Liver (tissue), 9 donors: Measurements from ENCODE around the gene OTOA. TPM values are rescaled to one million over a fixed set of nuclear protein-coding genes. Genes with fewer than 3 reads are reported as not detected.

Experiments
- DNase-seq: peaks from one replicate; pipeline ENCODE4 v3.0.0-alpha.2; 2017; ENCODE audit warnings: low spot score
- H3K27ac ChIP-seq, 2 donors: one replicate each; pipeline ENCODE4 v1.7.0; 2013; ENCODE audit warnings: inconsistent platforms in 2 of 2, low read length in 2 of 2, control low read depth in 1 of 2, low read depth in 1 of 2, mild to moderate bottlenecking in 1 of 2
- H3K27me3 ChIP-seq, 4 donors: one replicate each; pipeline versions ENCODE4 v1.6.1 to v1.7.0; 2013; ENCODE audit warnings: low read length in 3 of 4, inconsistent platforms in 1 of 4, mild to moderate bottlenecking in 1 of 4, moderate library complexity in 1 of 4; ENCODE audit not compliant: control insufficient read depth in 4 of 4, insufficient read depth in 4 of 4
- H3K36me3 ChIP-seq, 4 donors: one replicate each; pipeline versions ENCODE4 v1.6.1 to v1.7.0; 2013; ENCODE audit warnings: low read length in 3 of 4, mild to moderate bottlenecking in 3 of 4, low read depth in 1 of 4, moderate library complexity in 1 of 4; ENCODE audit not compliant: control insufficient read depth in 4 of 4, insufficient read depth in 3 of 4
- H3K4me1 ChIP-seq, 4 donors: one replicate each; pipeline versions ENCODE4 v1.6.1 to v1.7.0; 2013; ENCODE audit warnings: low read length in 3 of 4, mild to moderate bottlenecking in 3 of 4, moderate library complexity in 1 of 4; ENCODE audit not compliant: control insufficient read depth in 4 of 4, insufficient read depth in 4 of 4
- H3K4me3 ChIP-seq, 3 donors: one replicate each; pipeline versions ENCODE4 v1.6.1 to v1.7.0; 2013; ENCODE audit warnings: low read length in 3 of 3, control low read depth in 1 of 3, low read depth in 1 of 3, mild to moderate bottlenecking in 1 of 3
- H3K9ac ChIP-seq, 2 donors: one replicate each; pipeline ENCODE4 v1.7.0; 2013; ENCODE audit warnings: low read length in 2 of 2, mild to moderate bottlenecking in 2 of 2, moderate library complexity in 2 of 2, control low read depth in 1 of 2, low read depth in 1 of 2
- H3K9me3 ChIP-seq, 4 donors: one replicate each; pipeline versions ENCODE4 v1.6.1 to v1.7.0; 2013; ENCODE audit warnings: low read length in 3 of 4; ENCODE audit not compliant: control insufficient read depth in 4 of 4
- ATF3 ChIP-seq: IDR thresholded peaks from 2 replicates; pipeline ENCODE4 v1.6.1; 2016; ENCODE audit warnings: antibody characterized with exemption
- CTCF ChIP-seq: fragments of 150-350 bp; IDR thresholded peaks from 2 replicates; pipeline ENCODE4 v1.5.1; 2017; ENCODE audit warnings: improper control_type of control experiment, low read depth, low read length; ENCODE audit not compliant: missing input control
- EGR1 ChIP-seq, 2 donors: IDR thresholded peaks; 2 replicates each; pipeline ENCODE4 v1.6.1; 2016 to 2018; ENCODE audit warnings: antibody characterized with exemption in 2 of 2, low read depth in 2 of 2
- FOXA1 ChIP-seq: IDR thresholded peaks from 2 replicates; pipeline ENCODE4 v1.6.1; 2016; ENCODE audit warnings: antibody characterized with exemption
- FOXA2 ChIP-seq: IDR thresholded peaks from 2 replicates; pipeline ENCODE4 v1.6.1; 2016; ENCODE audit warnings: antibody characterized with exemption
- GABPA ChIP-seq, 2 donors: IDR thresholded peaks in 1 of 2; conservative IDR thresholded peaks in 1 of 2; 2 replicates each; pipeline ENCODE4 v1.6.1; 2016; ENCODE audit warnings: antibody characterized with exemption in 2 of 2, mild to moderate bottlenecking in 1 of 2, moderate library complexity in 1 of 2
- HNF4A ChIP-seq, 2 donors: conservative IDR thresholded peaks; 2 replicates each; pipeline ENCODE4 v1.6.1; 2016; ENCODE audit warnings: antibody characterized with exemption in 2 of 2, mild to moderate bottlenecking in 2 of 2
- HNF4G ChIP-seq: IDR thresholded peaks from 2 replicates; pipeline ENCODE4 v1.6.1; 2016; ENCODE audit warnings: antibody characterized with exemption
- JUND ChIP-seq, 2 donors: IDR thresholded peaks; 2 replicates each; pipeline ENCODE4 v1.6.1; 2016; ENCODE audit warnings: antibody characterized with exemption in 2 of 2
- NR2F2 ChIP-seq: IDR thresholded peaks from 2 replicates; pipeline ENCODE4 v1.6.1; 2016; ENCODE audit warnings: antibody characterized with exemption
- RAD21 ChIP-seq, 2 donors: IDR thresholded peaks; 2 replicates each; pipeline ENCODE4 v1.6.1; 2016; ENCODE audit warnings: antibody characterized with exemption in 2 of 2, mild to moderate bottlenecking in 2 of 2
- RXRA ChIP-seq, 2 donors: IDR thresholded peaks; 2 replicates each; pipeline ENCODE4 v1.6.1; 2017 to 2018; ENCODE audit warnings: antibody characterized with exemption in 2 of 2, mild to moderate bottlenecking in 1 of 2
- SP1 ChIP-seq: IDR thresholded peaks from 2 replicates; pipeline ENCODE4 v1.6.1; 2018; ENCODE audit warnings: antibody characterized with exemption, mild to moderate bottlenecking
- TAF1 ChIP-seq: conservative IDR thresholded peaks from 2 replicates; pipeline ENCODE4 v1.6.1; 2016; ENCODE audit warnings: antibody characterized with exemption, mild to moderate bottlenecking
- YY1 ChIP-seq: IDR thresholded peaks from 2 replicates; pipeline ENCODE4 v1.6.1; 2016; ENCODE audit warnings: antibody characterized with exemption, mild to moderate bottlenecking
- WGBS: extraction: QIAGEN DNeasy Blood & Tissue Kit; methylation state at CpG from one replicate; pipeline ENCODE4 v1.1.7; 2013; 5-methylcytosine and 5-hydroxymethylcytosine counted together
- polyA plus RNA-seq, 2 donors: library from polyadenylated mRNA; stranded (reverse) in 1 of 2; unstranded in 1 of 2; fragments of 200-250 nt in 1 of 2; fragments of >200 nt in 1 of 2; fragmentation: Nextera tagmentation in 1 of 2; extraction: Ambion mirVana in 1 of 2; gene quantifications; one replicate each; pipeline versions ENCODE4 v1.2.1 to v1.2.3, GENCODE V29; 2013 to 2015
- total RNA-seq, 2 donors: library from RNA; depleted of rRNA; stranded (reverse); fragments of >200 nt; gene quantifications; one replicate each; pipeline ENCODE4 v1.2.3, GENCODE V29; 2014
- TF ChIP-seq, protein P1 (sequence below): IDR thresholded peaks from 2 replicates; pipeline ENCODE4 v1.6.1; 2016; ENCODE audit warnings: antibody characterized with exemption, mild to moderate bottlenecking
- TF ChIP-seq, protein P2 (sequence below): IDR thresholded peaks from 2 replicates; pipeline ENCODE4 v1.6.1; 2016; ENCODE audit warnings: antibody characterized with exemption
- TF ChIP-seq, protein P3 (sequence below): IDR thresholded peaks from 2 replicates; pipeline ENCODE4 v1.6.1; 2016; ENCODE audit warnings: antibody characterized with exemption
- donor health status: healthy.
- donor health status: healthy.
- donor health status: healthy.
- donor health status: healthy.
- donor health status: healthy.

The OTOA gene
- total and polyA plus RNA-seq, 4 donors = 0.05 to 0.17 (median 0.10) TPM

GRCh38 chr16:21654881-21655280, 8.9 kb upstream of the OTOA start:
- no peak for DNase-seq
- Histone ChIP-seq H3K27me3 (no peaks in the 10 kb centered on the region), H3K9me3 (no peaks in the 10 kb centered on the region), H3K36me3 (peaks cover 0 to 3% (median under 1%) of the 10 kb centered on the region in 4 donors), H3K9ac (no peak overlapping the region), H3K27ac (no peak overlapping the region), H3K4me1 (no peaks in the 10 kb centered on the region), H3K4me3 (no peak overlapping the region)
- TF ChIP-seq, protein P1, sequence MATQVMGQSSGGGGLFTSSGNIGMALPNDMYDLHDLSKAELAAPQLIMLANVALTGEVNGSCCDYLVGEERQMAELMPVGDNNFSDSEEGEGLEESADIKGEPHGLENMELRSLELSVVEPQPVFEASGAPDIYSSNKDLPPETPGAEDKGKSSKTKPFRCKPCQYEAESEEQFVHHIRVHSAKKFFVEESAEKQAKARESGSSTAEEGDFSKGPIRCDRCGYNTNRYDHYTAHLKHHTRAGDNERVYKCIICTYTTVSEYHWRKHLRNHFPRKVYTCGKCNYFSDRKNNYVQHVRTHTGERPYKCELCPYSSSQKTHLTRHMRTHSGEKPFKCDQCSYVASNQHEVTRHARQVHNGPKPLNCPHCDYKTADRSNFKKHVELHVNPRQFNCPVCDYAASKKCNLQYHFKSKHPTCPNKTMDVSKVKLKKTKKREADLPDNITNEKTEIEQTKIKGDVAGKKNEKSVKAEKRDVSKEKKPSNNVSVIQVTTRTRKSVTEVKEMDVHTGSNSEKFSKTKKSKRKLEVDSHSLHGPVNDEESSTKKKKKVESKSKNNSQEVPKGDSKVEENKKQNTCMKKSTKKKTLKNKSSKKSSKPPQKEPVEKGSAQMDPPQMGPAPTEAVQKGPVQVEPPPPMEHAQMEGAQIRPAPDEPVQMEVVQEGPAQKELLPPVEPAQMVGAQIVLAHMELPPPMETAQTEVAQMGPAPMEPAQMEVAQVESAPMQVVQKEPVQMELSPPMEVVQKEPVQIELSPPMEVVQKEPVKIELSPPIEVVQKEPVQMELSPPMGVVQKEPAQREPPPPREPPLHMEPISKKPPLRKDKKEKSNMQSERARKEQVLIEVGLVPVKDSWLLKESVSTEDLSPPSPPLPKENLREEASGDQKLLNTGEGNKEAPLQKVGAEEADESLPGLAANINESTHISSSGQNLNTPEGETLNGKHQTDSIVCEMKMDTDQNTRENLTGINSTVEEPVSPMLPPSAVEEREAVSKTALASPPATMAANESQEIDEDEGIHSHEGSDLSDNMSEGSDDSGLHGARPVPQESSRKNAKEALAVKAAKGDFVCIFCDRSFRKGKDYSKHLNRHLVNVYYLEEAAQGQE = no peak
- TF ChIP-seq JUND (IDR thresholded peaks at IDR 0.05) (no peak), YY1 (no peak), RXRA (IDR thresholded peaks at IDR 0.05) (no peak), ATF3 (no peak), TAF1 (no peak), RAD21 (IDR thresholded peaks at IDR 0.05) (no peak), FOXA1 (no peak), SP1 (no peak), EGR1 (IDR thresholded peaks at IDR 0.05; ENCODE audit: low read depth in 2 of 2) (no peak), GABPA (IDR thresholded peaks at IDR 0.05 in 1 of 2, conservative IDR thresholded peaks at IDR 0.05 in 1 of 2) (no peak), CTCF (no peak), NR2F2 (no peak), HNF4A (conservative IDR thresholded peaks at IDR 0.05) (no peak), HNF4G (no peak), FOXA2 (no peak)
- TF ChIP-seq, protein P2, sequence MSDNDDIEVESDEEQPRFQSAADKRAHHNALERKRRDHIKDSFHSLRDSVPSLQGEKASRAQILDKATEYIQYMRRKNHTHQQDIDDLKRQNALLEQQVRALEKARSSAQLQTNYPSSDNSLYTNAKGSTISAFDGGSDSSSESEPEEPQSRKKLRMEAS = no peak
- TF ChIP-seq, protein P3, sequence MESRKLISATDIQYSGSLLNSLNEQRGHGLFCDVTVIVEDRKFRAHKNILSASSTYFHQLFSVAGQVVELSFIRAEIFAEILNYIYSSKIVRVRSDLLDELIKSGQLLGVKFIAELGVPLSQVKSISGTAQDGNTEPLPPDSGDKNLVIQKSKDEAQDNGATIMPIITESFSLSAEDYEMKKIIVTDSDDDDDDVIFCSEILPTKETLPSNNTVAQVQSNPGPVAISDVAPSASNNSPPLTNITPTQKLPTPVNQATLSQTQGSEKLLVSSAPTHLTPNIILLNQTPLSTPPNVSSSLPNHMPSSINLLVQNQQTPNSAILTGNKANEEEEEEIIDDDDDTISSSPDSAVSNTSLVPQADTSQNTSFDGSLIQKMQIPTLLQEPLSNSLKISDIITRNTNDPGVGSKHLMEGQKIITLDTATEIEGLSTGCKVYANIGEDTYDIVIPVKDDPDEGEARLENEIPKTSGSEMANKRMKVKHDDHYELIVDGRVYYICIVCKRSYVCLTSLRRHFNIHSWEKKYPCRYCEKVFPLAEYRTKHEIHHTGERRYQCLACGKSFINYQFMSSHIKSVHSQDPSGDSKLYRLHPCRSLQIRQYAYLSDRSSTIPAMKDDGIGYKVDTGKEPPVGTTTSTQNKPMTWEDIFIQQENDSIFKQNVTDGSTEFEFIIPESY = no peak
- WGBS = 92% methylated on average over 2 of the region's 2 CpGs
